HG03342 (cell line): ENCODE results near the gene NME4.
"Not testable (repeated sequence)": the region's sequence is repeated elsewhere in the genome, so short reads cannot be mapped to it uniquely, and the experiment has no call there.

Source experiments
- ATAC-seq: cut with Tn5 transposase; IDR thresholded peaks from one replicate; pipeline ENCODE4 v1.9.1; 2021; ENCODE audit warnings: mild to moderate bottlenecking, moderate library complexity; ENCODE audit not compliant: unreplicated experiment

NME4 gene

DNA sequence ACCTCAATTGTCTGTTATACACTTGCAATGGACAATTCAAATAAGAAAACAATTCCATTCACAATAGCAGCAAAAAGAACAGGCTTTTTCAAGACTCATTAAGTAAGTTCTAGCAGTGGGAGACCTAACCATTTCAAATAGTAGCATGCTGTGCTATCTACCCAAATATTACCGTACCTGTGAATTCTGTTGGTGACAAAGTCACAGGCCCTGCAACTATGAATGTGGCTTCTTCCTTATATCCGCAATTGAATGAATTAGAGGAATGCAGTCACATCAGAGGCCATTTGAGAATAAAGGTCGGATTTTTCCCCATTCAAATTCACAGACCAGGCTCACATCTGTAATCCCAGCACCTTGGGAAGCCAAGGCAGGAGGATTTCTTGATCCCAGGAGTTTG lies 800 bp upstream of the NME4 start:
- no peak for ATAC-seq

DNA sequence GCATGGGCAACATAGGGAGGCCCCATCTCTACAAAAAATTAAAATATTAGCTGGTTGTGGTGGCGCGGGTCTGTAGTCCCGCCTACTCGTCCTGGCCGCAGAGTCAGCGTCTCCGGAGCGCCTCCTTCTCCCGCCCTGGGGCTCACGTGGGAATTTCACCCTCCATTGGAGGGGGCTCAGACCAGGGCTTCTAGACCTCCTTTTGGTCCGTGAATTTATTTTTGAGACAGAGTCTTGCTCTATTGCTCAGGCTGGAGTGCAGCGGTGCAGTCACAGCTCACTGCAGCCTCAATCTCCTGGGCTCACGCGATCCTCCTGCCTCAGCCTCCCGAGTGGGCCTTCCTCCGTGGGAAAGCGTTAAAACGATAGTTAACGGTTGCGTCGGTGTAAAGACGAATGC lies 394 bp upstream of the NME4 start:
- no peak for ATAC-seq

DNA sequence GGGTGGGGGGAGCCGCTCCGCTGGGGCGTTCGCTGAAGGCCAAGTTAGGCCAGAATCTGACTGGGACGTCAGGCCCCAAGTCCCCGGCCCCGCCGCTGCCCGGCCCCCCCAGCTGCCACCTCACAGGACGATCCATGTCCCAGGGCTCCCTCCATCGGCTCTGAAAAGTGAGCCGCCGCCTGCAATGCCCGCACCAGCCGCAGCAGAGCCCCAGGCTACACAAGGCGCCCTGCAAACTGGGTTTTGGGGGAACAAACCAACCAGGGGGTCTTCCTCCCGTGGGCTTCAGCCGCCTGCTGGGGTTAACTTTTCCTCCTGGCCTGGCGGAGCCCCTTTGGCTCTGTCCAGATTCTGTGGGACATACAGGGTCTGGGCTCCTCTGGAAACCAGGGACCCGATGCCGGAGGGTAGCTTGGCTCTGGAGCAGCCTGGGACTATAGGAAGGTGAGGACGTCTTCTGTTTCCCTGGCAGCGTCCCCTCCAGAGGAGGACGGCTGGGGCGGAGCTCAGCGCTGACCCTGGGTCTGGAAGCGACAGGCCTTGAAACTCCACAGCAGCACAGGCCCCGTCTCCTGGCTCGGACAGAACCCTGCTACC lies 835 bp downstream of the NME4 start:
- no peak for ATAC-seq

DNA sequence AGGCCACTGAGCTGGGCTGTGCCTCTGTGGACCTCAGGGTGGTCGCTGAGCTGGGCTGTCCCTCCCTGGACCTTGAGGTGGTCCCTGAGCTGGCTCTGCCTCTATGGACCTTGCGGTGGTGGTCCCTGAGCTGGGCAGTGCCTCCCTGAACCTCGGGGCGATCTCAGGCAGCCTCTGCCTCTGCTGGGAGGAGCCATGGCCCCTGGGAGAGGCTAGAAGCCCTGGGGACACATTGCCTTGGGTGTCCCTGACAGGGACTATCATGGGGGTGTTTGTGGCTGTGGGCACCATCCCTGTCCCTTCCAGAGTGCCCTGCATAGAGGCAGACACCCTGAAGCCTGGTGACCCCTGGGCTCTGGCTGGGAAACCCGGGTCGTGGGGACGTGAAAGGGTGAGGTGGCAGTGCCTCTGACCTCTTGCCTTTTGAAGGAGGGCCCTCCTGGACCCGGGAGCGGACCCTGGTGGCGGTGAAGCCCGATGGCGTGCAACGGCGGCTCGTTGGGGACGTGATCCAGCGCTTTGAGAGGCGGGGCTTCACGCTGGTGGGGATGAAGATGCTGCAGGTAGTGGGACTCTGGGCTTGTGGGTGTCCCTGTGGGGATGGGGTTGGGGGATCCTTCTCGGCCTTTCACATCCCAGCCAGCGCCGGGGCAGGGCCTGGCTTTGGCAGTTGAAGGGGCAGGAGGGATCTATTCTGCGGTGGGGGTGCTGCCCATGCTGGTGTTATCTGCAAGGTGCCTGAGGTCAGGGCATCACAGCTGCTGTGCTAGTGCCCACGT lies 1.8 kb downstream of the NME4 start:
- no peak for ATAC-seq

DNA sequence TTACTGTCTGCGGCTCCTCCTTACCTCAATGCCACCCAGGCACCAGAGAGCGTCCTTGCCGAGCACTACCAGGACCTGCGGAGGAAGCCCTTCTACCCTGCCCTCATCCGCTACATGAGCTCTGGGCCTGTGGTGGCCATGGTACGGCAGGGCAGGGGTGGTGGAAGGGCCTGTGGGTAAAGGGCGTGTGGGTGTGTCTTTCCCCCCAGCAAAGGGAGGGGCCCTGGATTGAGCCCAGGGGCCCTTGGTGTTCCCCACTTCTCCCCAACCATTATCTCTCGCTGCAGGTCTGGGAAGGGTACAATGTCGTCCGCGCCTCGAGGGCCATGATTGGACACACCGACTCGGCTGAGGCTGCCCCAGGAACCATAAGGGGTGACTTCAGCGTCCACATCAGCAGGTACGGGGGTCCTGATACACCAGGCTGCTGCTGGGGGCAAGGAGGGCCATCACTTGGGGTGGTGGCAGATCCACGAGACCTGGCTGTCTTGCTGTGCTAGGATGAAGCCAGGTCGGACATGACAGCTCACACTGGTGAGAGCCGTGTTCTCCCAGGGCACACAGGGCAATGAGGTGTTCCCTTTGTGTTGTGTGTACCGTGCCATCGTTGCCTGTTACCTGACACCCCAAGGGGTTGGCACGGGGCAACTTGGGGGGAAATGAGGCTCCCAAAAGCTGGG lies 2.5 kb downstream of the NME4 start:
- ATAC-seq: no peak

DNA sequence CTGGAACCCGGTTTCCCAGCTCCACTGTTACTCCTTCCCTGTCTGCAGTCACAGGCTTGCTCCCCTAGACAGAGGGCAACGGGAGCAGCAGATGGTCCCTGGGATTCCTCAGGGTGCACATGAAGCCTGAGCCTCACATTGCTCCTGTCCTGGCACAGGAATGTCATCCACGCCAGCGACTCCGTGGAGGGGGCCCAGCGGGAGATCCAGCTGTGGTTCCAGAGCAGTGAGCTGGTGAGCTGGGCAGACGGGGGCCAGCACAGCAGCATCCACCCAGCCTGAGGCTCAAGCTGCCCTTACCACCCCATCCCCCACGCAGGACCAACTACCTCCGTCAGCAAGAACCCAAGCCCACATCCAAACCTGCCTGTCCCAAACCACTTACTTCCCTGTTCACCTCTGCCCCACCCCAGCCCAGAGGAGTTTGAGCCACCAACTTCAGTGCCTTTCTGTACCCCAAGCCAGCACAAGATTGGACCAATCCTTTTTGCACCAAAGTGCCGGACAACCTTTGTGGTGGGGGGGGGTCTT lies 3.1 kb downstream of the NME4 start:
- ATAC-seq: no peak

DNA sequence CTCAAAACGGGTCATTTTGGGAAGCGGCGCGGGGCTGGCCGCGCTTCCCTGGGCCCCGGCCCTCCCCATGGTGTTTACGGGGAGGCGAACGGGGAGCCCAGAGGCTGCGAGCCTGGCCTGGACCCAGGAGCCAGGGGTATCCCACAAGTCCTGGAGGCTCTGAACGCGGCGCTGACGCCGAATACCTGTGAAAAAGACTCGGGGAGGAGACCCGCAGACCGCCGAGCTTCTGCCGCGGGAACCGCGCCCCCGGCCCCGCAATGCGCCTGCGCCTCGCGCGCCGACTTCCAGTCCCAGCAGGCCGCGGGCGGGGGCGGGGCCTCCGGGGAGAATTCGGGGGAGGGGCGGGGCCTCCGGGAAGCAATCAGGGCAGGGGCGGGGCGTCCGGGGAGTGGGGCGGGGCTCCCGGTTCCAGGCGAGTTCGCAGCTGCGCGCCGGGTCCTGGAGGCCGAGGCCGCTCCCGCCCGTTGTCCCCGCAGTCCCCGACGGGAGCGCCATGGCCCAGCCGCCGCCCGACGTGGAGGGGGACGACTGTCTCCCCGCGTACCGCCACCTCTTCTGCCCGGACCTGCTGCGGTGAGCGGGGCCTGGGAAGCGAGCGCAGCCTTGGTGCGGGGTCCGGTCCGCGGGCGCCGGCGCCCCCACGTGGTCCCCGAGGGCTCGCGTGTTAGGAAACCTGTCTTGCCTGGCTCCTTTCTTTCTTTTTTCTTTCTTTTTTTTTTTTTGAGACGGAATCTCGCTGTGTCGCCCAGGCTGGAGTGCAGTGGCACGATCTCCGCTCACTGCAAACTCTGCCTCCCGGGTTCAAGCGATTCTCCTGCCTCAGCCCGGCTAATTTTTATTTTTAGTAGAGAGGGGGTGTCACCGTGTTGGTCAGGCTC lies 4.7 kb downstream of the NME4 start, which contains the start of gene DECR2:
TSS of gene DECR2 (plus strand) at position 418 of the 881 bp plus-strand sequence. CDS start at position 497, 79 bp downstream.
- peak; percentile 45 for ATAC-seq

DNA sequence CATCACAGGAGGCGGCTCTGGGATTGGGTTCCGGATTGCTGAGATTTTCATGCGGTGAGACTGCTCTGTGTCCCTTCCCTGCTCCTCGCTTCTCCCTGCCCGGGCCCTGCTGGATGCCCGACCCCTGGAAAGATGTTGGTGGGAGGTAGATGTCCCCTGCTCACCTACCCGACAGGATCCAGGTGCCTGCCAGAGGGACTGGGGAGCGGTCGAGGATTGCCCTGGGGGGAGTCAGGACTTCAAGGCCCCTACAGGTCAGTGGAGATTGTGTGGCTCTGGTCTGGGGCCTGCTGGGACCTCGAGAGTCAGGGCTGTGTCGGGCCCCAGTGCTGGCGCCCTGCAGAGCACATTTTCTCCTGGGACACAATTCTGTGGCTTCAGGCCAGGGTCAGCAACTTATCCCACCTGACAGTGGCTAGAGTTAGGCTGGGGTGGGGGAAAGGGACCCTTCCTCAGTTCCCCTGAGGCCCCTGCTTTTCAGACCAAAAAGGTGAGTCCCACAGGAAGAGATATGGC lies 8.0 kb downstream of the NME4 start:
- no peak for ATAC-seq

DNA sequence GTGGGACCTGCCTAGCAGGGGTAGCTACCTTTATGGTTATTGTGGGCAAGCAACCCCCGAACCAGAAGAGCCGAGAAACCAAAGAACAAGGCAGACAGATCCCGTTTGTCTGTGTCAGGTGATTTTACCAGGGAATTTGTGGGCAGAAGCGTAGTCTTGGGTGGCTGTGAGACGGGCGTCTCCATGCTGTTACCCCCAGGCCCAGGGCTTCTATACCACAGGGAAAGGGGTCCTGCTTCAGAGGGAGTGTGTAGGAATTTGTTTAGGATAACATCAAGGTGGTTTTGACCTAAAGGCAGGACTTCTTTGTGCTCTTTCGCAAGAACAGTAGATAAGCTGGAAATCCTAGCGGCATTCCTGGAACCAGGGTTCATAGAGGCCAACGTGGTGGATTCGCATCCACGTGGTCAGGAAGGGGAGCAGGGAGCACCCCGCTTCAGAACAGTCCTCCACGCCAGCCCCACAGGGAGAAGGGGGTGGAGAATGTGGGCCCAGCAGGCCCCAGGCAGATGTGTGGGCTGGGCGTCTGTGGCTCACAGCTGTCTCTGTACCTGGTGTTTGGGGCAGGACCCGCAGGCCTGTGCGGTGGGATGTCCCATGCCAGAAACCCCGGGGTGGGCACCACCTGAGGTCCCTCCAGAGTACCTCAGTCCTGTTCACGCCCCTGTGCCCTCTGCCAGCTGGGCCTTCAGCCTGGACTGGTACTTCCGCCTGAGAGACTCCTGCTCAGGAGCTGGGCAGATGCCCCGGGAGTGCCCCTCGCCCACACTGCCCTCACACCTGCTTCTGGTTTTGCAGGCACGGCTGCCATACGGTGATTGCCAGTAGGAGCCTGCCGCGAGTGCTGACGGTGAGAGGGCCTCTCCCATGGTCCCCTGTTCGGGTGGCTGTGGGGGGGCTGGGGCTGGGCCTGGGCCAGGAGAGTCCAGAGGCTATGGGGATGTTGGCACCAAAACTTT lies 8.8 kb downstream of the NME4 start:
- ATAC-seq: no peak

DNA sequence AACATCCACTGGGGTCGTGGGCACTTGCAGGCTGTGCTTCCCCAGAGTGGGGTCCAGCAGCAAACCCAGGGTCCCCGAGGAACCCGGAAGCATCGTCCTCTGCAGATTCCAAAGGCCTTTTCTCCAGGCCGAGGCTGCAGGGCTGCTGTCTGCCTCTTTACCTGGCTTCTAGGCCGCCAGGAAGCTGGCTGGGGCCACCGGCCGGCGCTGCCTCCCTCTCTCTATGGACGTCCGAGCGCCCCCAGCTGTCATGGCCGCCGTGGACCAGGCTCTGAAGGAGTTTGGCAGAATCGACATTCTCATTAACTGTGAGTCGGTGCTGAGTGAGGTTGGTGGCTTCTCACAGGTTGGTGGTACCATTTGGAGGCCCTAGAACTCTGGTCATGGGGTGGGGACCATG lies 10.3 kb downstream of the NME4 start:
- ATAC-seq: no peak

DNA sequence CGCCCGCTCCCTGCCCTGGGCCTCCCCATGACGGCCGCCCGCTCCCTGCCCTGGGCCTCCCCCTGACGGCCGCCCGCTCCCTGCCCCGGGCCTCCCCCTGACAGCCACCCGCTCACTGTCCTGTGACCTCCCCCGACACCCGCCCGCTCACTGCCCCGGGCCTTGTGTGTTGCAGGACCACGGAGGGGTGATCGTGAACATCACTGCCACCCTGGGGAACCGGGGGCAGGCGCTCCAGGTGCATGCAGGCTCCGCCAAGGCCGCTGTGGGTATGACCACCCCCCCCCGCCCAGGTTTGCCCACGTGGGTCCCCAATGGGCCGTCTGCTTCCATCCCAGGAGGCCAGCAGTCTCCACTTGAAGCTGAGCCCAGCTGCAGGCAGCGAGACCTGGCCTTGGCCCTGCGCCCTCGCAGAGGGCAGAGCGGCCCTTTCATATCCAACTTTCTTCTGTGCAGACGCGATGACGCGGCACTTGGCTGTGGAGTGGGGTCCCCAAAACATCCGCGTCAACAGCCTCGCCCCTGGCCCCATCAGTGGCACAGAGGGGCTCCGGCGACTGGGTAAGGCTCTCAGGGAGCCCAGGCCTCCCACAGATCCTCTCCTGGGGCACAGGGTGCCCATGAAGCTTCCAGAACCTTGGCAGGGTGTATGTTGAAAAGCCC lies 13.6 kb downstream of the NME4 start:
- ATAC-seq: no peak

DNA sequence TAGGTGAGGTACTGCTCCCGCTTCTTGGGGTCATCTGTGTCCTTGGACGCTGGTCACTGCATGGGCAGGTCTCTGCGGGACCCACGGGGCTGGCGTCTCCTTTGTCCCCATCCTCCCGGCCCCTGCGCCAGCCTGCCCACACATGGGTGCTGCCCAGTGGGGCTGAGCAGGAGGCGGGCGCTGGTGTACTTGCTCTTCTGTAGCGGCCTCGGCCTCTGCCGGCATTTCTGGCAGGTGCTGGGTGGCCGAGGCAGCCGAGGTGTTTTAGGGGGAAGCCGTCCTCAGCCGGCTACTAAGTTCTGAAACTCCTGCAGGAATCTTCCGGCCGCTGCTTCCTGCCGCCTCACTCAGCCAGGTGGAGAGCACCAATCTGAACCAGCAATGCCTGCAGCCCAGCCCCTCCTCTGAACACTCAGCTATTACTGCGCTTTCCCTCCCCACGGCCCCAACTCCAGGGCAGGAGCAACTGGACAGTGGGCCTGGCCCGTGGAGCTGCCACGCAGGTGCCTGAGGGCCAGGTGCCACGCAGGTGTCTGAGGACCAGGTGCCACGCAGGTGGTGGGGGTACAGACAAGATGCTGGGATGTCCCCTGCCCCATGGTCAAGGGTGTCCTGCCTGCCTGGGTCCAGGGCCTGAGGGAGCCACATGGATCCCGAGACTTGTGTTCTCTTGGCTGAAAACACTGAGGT lies 14.7 kb downstream of the NME4 start:
- ATAC-seq: no peak

DNA sequence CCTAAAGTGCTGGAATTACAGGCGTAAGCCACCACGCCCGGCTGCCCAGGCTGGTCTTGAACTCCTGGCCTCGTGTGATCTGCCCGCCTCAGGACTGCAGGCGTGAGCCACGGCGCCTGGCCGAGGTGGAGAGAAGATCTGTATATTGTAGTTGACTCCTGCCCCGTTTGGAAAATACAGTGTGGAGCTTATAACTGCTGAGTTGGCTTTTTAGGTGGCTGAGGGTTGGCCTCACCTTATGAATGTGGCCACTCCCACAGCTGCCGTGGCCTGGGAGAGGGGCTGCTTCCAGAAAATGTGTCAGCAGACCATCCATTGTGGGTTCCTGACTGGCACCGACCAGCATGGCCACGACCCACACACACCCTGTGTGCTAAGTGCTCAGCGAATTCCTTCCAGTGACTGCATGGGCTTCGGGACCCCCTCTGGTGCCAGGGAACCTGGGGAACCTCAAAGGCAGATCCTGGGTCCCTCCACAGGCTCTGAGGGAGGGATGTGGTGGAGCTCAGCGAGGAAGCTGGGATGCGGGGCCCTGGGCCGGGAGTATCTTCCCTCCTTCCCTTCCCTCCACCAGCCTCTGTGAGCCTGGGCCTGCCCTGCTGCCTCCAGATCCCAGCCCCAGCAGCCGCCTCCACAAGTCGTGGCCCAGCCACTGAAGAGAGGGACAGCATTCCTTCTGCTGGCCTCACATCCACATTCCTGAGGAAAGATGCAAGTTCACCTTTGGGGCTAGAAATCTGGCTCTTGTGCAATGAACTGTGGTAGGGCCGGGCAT lies 17.6 kb downstream of the NME4 start:
- no peak for ATAC-seq

DNA sequence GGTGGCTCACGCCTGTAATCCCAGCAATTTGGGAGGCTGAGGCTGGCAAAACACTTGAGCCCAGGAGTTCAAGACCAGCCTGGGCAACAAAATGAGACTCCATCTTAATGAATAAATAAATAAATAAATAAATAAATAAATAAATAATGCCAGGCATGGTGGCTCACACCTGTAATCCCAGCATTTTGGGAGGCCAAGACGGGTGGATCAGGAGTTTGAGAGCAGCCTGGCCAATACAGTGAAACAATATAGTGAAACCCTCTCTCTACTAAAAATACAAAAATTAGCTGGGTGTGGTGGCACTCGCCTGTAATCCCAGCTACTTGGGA lies 18.1 kb downstream of the NME4 start:
- not testable (repeated sequence) for ATAC-seq

DNA sequence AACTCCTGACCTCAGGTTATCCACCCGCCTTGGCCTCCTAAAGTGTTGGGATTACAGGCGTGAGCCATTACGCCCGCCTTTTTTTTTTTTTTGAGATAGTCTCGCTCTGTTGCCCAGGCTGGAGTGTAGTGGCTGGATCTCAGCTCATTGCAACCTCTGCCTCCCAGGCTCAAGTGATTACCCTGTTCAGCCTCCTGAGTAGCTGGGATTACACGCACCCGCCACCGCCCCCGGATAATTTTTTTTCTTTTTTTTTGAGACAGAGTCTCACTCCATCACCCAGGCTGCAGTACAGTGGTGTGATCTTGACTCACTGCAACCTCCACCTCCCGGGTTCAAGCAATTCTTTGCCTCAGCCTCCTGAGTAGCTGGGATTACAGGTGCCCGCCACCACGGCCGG lies 25.2 kb downstream of the NME4 start:
- not testable (repeated sequence) for ATAC-seq

DNA sequence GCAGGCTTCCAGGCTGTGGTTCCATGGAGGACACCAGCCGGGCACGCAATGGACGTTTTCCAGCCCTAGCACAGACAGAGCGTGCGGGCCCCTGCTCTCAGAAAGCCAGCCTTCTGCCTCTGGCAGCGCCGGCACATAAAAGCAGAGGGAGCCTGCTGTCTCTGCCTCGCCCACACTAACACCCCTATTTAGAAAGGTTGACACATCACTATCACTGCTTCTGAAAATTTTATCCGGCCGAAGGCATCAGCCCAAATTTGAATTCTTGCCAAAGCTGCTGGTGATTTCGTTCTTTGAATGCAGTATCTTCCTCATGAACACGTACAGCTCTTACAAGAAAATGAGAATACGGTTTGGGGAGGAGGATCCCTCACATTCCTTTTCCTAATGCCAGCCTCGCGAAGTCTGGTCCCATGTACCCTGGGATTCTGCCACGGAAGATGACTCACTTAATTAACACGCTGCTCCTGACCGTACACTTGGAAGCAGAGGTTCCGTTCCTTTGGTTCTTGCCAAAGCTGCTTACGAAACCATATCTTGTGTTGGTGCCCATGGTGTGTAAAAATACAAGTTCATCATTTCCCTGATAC lies 27.1 kb downstream of the NME4 start:
- no peak for ATAC-seq

DNA sequence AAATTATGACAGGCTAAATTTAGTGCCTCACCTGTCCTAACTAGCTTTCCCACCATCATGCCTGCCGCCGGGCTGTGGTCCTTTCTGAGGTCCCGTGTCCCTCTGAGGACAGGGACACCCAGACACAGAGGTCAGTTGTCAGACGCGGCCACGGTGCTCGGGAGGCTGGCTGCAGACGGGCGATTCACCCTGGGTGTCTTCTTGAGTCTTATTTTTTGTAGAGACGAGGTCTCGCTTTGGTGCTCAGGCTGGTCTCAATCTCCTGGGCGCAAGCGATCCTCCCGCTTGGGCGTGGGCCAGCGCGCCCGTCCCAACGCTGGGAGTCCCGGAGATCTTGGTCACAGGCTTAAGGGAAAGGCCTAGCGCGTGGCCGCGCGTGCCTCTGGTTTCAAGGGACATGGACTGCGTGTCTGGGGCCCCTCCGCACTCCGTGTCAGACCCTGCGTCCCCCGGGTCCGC lies 27.7 kb downstream of the NME4 start:
- ATAC-seq: no peak
